ENCODE results near the gene SMG6. TPM values are rescaled to one million over a fixed set of nuclear protein-coding genes. Genes with fewer than 3 reads are reported as not detected.
A peak's percentile ranks its signal among the peaks of the same experiment; 100 is the strongest.

The SMG6 gene
- total and polyA plus RNA-seq, 2 of the 4 experiments (the other 2 are of a cell fraction) = 16.3 to 30.3 TPM

GRCh38 chr17:2068031-2068518, 235.5 kb downstream of the SMG6 start:
- peak overlapping the region; percentile 52 for H2AFZ ChIP-seq (replicated peaks; ENCODE audit: low read length, poor library complexity)
- peaks cover 33 to 78% of the 10 kb centered on the region in 2 experiments for H3K79me1 ChIP-seq (ENCODE audit: low read depth in 1 of 2, low read length in 2 of 2)
- peak overlapping the region; percentile 93 for H2BK15ac ChIP-seq (ENCODE audit: low read depth, low read length)
- peak overlapping the region; percentile 90 for H2BK20ac ChIP-seq (ENCODE audit: low read depth, low read length)
- in situ Hi-C loops (cut with MboI; ENCODE audit: low sequenced_read_pairs) (loop anchor here (5.0 to 10.0 kb wide), 2 partner anchors 107 to 179 kb away; no protein-coding TSS in a partner anchor), dilution Hi-C loops (cut with HindIII; ENCODE audit: low sequenced_read_pairs, unreplicated experiment) (no loop called here), intact Hi-C loops (cut with micrococcal nuclease) (loop anchor here (1.0 kb wide), 1 partner anchor 176 kb away; no protein-coding TSS in a partner anchor)
- peak overlapping the region; percentile 90 for H3K14ac ChIP-seq (replicated peaks; ENCODE audit: low read depth, low read length)
- H3K23ac ChIP-seq (ENCODE audit: low read depth, low read length) = peak overlapping the region; percentile 93
- ChIA-PET CTCF (interaction anchor here (0.6 to 2.2 kb wide), 5 partner anchors 10 to 177 kb away, joined by 3 to 8 read pairs (median 5); no protein-coding TSS in a partner anchor), POLR2A (ENCODE audit: unreplicated experiment) (no interaction called here)
- DNase-seq = peak; percentile 90
- H3K9ac ChIP-seq (ENCODE audit: low read depth, low read length) = peak overlapping the region; percentile 62
- peak overlapping the region; percentile 95 for H3K4ac ChIP-seq (ENCODE audit: low read depth, low read length)
- ATAC-seq (ENCODE audit: low read depth) = peak; percentile 45
- peak overlapping the region; percentile 98 for H2BK5ac ChIP-seq (ENCODE audit: low read depth, low read length, poor library complexity, severe bottlenecking)
- no CpG with 5 or more reads among the region's 6 CpGs for WGBS, 2 experiments (ENCODE audit: extremely low coverage in 2 of 2, insufficient read length in 1 of 2)
- peak overlapping the region; percentile 63 for H3K56ac ChIP-seq (ENCODE audit: extremely low read depth, insufficient read depth, low read length)
- peak overlapping the region; percentile 92 to 99; a peak in 3 of 4 replicates for H4K8ac ChIP-seq (ENCODE audit: low read depth in 2 of 2, low read length in 2 of 2)
- no peaks in the 10 kb centered on the region for H3K27me3 ChIP-seq (ENCODE audit: control insufficient read depth, insufficient read depth, low read length)
- H3K36me3 ChIP-seq (ENCODE audit: control insufficient read depth, insufficient read depth, low read length) = peaks cover 30% of the 10 kb centered on the region
- peak overlapping the region; percentile 94 for H4K5ac ChIP-seq (ENCODE audit: low read depth, low read length)
- peak overlapping the region; percentile 83 for H2AK9ac ChIP-seq (replicated peaks; ENCODE audit: low read depth, low read length, poor library complexity)
- no TSS peak for BruUV-seq (replicated peaks)
- peak overlapping the region; percentile 97 for H4K91ac ChIP-seq (ENCODE audit: insufficient read depth, low read depth, low read length)
- H3K4me2 ChIP-seq (ENCODE audit: low read depth, low read length) = peak overlapping the region; percentile 4; the same call in 1 of the 2 replicates
- H3K18ac ChIP-seq (ENCODE audit: low read depth, low read length) = peak overlapping the region; percentile 65
- H2BK120ac ChIP-seq (ENCODE audit: low read depth, low read length) = peak overlapping the region; percentile 99
- peaks cover 56% of the 10 kb centered on the region for H3K9me1 ChIP-seq (ENCODE audit: insufficient read depth, low read length)
- no peak overlapping the region for H3K4me3 ChIP-seq (ENCODE audit: insufficient read depth, low read depth, low read length)
- H4K20me1 ChIP-seq (ENCODE audit: insufficient read depth, low read length) = no peaks in the 10 kb centered on the region
- no peaks in the 10 kb centered on the region for H3K9me3 ChIP-seq (ENCODE audit: control insufficient read depth, insufficient read depth, low read length)
- peaks cover 71% of the 10 kb centered on the region for H3K4me1 ChIP-seq (ENCODE audit: control insufficient read depth, insufficient read depth, low read length)
- peak overlapping the region; percentile 92 for H3K27ac ChIP-seq (ENCODE audit: insufficient read depth, low read length)
- peak overlapping the region; percentile 98 for H2AK5ac ChIP-seq (ENCODE audit: low read depth, low read length)
- TF ChIP-seq CTCF (conservative IDR thresholded peaks at IDR 0.05; ENCODE audit: low read depth, low read length) (peak; percentile 47), ELK1 (IDR thresholded peaks at IDR 0.05; ENCODE audit: borderline replicate concordance, low read depth, low read length) (no peak), CHD1 (IDR thresholded peaks at IDR 0.05; ENCODE audit: low read depth, low read length) (no peak; the same call in 1 of the 2 replicates), RFX5 (IDR thresholded peaks at IDR 0.05; ENCODE audit: low read depth, low read length) (no peak), FOS (IDR thresholded peaks at IDR 0.05; ENCODE audit: low read depth, low read length) (peak; percentile 53), MXI1 (IDR thresholded peaks at IDR 0.05; ENCODE audit: borderline replicate concordance, low read depth, low read length) (no peak), NFE2L2 (IDR thresholded peaks at IDR 0.05; ENCODE audit: low read depth, low read length) (peak; percentile 7; the same call in 1 of the 2 replicates), SMC3 (IDR thresholded peaks at IDR 0.05; ENCODE audit: low read depth, low read length) (no peak), USF2 (IDR thresholded peaks at IDR 0.05; ENCODE audit: low read depth, low read length) (0 out of 2 replicates have a peak, but pooled peaks have one; percentile 3), RAD21 (IDR thresholded peaks at IDR 0.05; ENCODE audit: low read length) (peak; percentile 16; the same call in 1 of the 2 replicates), MAZ (IDR thresholded peaks at IDR 0.05; ENCODE audit: borderline replicate concordance, low read depth, low read length) (no peak; the same call in 1 of the 2 replicates), MAFK (IDR thresholded peaks at IDR 0.05; ENCODE audit: low read depth, low read length) (peak; percentile 27; the same call in 1 of the 2 replicates), POLR2A (IDR thresholded peaks at IDR 0.05; ENCODE audit: low read depth, low read length) (no peak), CEBPB (IDR thresholded peaks at IDR 0.05; ENCODE audit: low read depth, low read length) (0 out of 2 replicates have a peak, but pooled peaks have one; percentile 17), BHLHE40 (IDR thresholded peaks at IDR 0.05; ENCODE audit: low read depth, low read length) (peak; percentile 68)
